ENCODE data around the gene GNB1.
"Not testable (repeated sequence)": the region's sequence is repeated elsewhere in the genome, so short reads cannot be mapped to it uniquely, and the experiment has no call there.

Gene GNB1

GRCh38 chr1:1760715-1761114, 130.2 kb downstream of the GNB1 start:
- DNase-seq (ENCODE audit: low spot score) = no peak

- no peak for DNase-seq (ENCODE audit: low spot score)
These were observed 130.6 kb downstream of the GNB1 start for GRCh38 chr1:1760345-1760650.

- no peak for DNase-seq (ENCODE audit: low spot score)
These were observed 131.2 kb downstream of the GNB1 start for GRCh38 chr1:1759456-1760344.

- DNase-seq (ENCODE audit: low spot score) = no peak
These were observed 132.0 kb downstream of the GNB1 start for GRCh38 chr1:1758692-1759455.

GRCh38 chr1:1758059-1758621, 132.7 kb downstream of the GNB1 start:
- DNase-seq (ENCODE audit: low spot score) = no peak

- DNase-seq (ENCODE audit: low spot score) = no peak
These were observed 133.3 kb downstream of the GNB1 start for GRCh38 chr1:1757422-1758058.

GRCh38 chr1:1756661-1757421, 134.0 kb downstream of the GNB1 start:
- DNase-seq (ENCODE audit: low spot score) = no peak

- no peak for DNase-seq (ENCODE audit: low spot score)
These were observed 135.0 kb downstream of the GNB1 start for GRCh38 chr1:1755852-1756251.

- no peak for DNase-seq (ENCODE audit: low spot score)
These were observed 135.5 kb downstream of the GNB1 start for GRCh38 chr1:1755426-1755825.

GRCh38 chr1:1754051-1754815, 136.7 kb downstream of the GNB1 start:
- no peak for DNase-seq (ENCODE audit: low spot score)

- DNase-seq (ENCODE audit: low spot score) = no peak
These were observed 137.3 kb downstream of the GNB1 start for GRCh38 chr1:1753607-1754005.

GRCh38 chr1:1752636-1753606, 138.0 kb downstream of the GNB1 start:
- peak; percentile 53 for DNase-seq (ENCODE audit: low spot score)

GRCh38 chr1:1752190-1752589, 138.7 kb downstream of the GNB1 start:
- DNase-seq (ENCODE audit: low spot score) = no peak

- not testable (repeated sequence) for DNase-seq (ENCODE audit: low spot score)
These were observed 140.9 kb downstream of the GNB1 start for GRCh38 chr1:1749941-1750340.

- no peak for DNase-seq (ENCODE audit: low spot score)
These were observed 142.1 kb downstream of the GNB1 start for GRCh38 chr1:1748686-1749321.

GRCh38 chr1:1746566-1746909, 144.3 kb downstream of the GNB1 start:
- DNase-seq (ENCODE audit: low spot score) = not testable (repeated sequence)

- DNase-seq (ENCODE audit: low spot score) = peak; percentile 38
These were observed 145.0 kb downstream of the GNB1 start for GRCh38 chr1:1745651-1746565.

- DNase-seq (ENCODE audit: low spot score) = not testable (repeated sequence)
These were observed 148.4 kb downstream of the GNB1 start for GRCh38 chr1:1742529-1742928.
